DMS79 treated with DMSO at 0.1 percent for 48 hours (cell line): ENCODE measurements around the gene FBXL2.

Experiments used
- DNase-seq: peaks from one replicate; lab custom pipeline; 2025; lab: John Stamatoyannopoulos, UW

The FBXL2 gene

GRCh38 chr3:33277193-33277882, at the start of gene FBXL2:
Gene FBXL2, plus strand, starts transcription at chr3:33277442. Its CDS starts 71 bp downstream, at chr3:33277513.
- peak; percentile 41 for DNase-seq

GRCh38 chr3:33229066-33229465, 48.2 kb upstream of the FBXL2 start:
- DNase-seq: no peak

GRCh38 chr3:33229947-33230346, 47.3 kb upstream of the FBXL2 start:
- no peak for DNase-seq

- peak; percentile 80 for DNase-seq
Measured at GRCh38 chr3:33231756-33232465, 45.3 kb upstream of the FBXL2 start.

GRCh38 chr3:33233884-33234283, 43.4 kb upstream of the FBXL2 start:
- no peak for DNase-seq

- DNase-seq: peak; percentile 57
Measured at GRCh38 chr3:33236005-33236404, 41.2 kb upstream of the FBXL2 start.

- no peak for DNase-seq
Measured at GRCh38 chr3:33237439-33237838, 39.8 kb upstream of the FBXL2 start.

GRCh38 chr3:33238923-33239322, 38.3 kb upstream of the FBXL2 start:
- no peak for DNase-seq

- DNase-seq: no peak
Measured at GRCh38 chr3:33240261-33240660, 37.0 kb upstream of the FBXL2 start.

GRCh38 chr3:33246786-33247185, 30.5 kb upstream of the FBXL2 start:
- DNase-seq: no peak

GRCh38 chr3:33250712-33251111, 26.5 kb upstream of the FBXL2 start:
- DNase-seq: no peak

GRCh38 chr3:33256249-33256648, 21.0 kb upstream of the FBXL2 start:
- DNase-seq: no peak

GRCh38 chr3:33260104-33260503, 17.1 kb upstream of the FBXL2 start:
- no peak for DNase-seq

GRCh38 chr3:33269385-33269784, 7.9 kb upstream of the FBXL2 start:
- no peak for DNase-seq

- DNase-seq: no peak
Measured at GRCh38 chr3:33271324-33271723, 5.9 kb upstream of the FBXL2 start.

- no peak for DNase-seq
Measured at GRCh38 chr3:33273628-33274027, 3.6 kb upstream of the FBXL2 start.

- no peak for DNase-seq
Measured at GRCh38 chr3:33278163-33278562, 921 bp downstream of the FBXL2 start.

- no peak for DNase-seq
Measured at GRCh38 chr3:33287672-33288282, 10.5 kb downstream of the FBXL2 start.

- no peak for DNase-seq
Measured at GRCh38 chr3:33299395-33300081, 22.3 kb downstream of the FBXL2 start.

GRCh38 chr3:33312361-33312760, 35.1 kb downstream of the FBXL2 start:
- DNase-seq: no peak

- no peak for DNase-seq
Measured at GRCh38 chr3:33313331-33313730, 36.1 kb downstream of the FBXL2 start.

GRCh38 chr3:33314993-33315392, 37.8 kb downstream of the FBXL2 start:
- no peak for DNase-seq

- DNase-seq: no peak
Measured at GRCh38 chr3:33315826-33316225, 38.6 kb downstream of the FBXL2 start.
